ENCODE results near the gene XXYLT1.

- TF ChIP-seq, protein P1, sequence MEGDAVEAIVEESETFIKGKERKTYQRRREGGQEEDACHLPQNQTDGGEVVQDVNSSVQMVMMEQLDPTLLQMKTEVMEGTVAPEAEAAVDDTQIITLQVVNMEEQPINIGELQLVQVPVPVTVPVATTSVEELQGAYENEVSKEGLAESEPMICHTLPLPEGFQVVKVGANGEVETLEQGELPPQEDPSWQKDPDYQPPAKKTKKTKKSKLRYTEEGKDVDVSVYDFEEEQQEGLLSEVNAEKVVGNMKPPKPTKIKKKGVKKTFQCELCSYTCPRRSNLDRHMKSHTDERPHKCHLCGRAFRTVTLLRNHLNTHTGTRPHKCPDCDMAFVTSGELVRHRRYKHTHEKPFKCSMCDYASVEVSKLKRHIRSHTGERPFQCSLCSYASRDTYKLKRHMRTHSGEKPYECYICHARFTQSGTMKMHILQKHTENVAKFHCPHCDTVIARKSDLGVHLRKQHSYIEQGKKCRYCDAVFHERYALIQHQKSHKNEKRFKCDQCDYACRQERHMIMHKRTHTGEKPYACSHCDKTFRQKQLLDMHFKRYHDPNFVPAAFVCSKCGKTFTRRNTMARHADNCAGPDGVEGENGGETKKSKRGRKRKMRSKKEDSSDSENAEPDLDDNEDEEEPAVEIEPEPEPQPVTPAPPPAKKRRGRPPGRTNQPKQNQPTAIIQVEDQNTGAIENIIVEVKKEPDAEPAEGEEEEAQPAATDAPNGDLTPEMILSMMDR (IDR thresholded peaks at IDR 0.05), result no peak
- TF ChIP-seq POLR2A (IDR thresholded peaks at IDR 0.05), result no peak
Observed at GRCh38 chr3:195031574-195032003, 239.4 kb downstream of the XXYLT1 start.
